MG63 (cell line): ENCODE data around the gene SLCO3A1. TPM values are rescaled to one million over a fixed set of nuclear protein-coding genes. Genes with fewer than 3 reads are reported as not detected.

Source experiments
- DNase-seq: peaks from one replicate; pipeline ENCODE4 v3.0.0-alpha.2; 2020
- H3K27me3 ChIP-seq: fragments of 250-450 bp; sonication (Bioruptor Pico); 2 replicates; pipeline ENCODE4 v1.5.1; 2020; ENCODE audit warnings: mild to moderate bottlenecking, moderate library complexity
- H3K36me3 ChIP-seq: fragments of 250-450 bp; sonication (Bioruptor Pico); 2 replicates; pipeline ENCODE4 v1.5.1; 2020; ENCODE audit warnings: mild to moderate bottlenecking, moderate library complexity
- H3K4me3 ChIP-seq: fragments of 250-450 bp; sonication (Bioruptor Pico); 2 replicates; pipeline ENCODE4 v1.5.1; 2020; ENCODE audit warnings: mild to moderate bottlenecking, moderate library complexity
- H3K9me3 ChIP-seq: fragments of 250-450 bp; sonication (Bioruptor Pico); 2 replicates; pipeline ENCODE4 v1.5.1; 2020; ENCODE audit warnings: mild to moderate bottlenecking, moderate library complexity
- total RNA-seq: library from RNA; depleted of rRNA; stranded (reverse); fragments of >200 nt; shearing (Covaris generic); gene quantifications from 2 replicates; pipeline ENCODE4 v1.2.3, GENCODE V29; 2014; ENCODE audit warnings: low replicate concordance

Gene SLCO3A1
- total RNA-seq, 1 experiment from 2014 or later = 37.4 TPM

DNA sequence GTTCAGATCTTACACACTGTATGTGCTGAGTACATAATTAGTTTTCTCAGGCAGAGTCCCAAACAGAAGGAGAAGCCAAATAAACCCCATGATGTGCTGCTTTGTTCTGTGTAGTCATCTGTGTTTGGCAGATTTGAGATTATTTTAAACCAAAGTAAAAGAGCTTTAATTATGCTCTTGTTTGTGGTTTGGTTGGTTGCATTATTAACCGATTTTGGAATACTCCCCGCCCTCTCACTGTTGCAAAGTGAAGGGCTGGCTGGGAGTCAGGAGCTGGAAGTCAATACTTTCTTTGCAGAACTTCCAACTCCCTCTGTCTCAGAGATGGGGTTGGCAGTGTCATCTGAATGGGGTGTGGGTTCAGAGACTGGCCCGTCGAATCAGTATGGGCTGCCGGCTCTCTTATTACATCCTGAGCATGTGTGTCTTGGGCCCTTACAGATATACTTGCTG, 34.4 kb downstream of the SLCO3A1 start:
- H3K36me3 ChIP-seq = peaks cover 2% of the 10 kb centered on the region; the same call in 1 of the 2 replicates
- H3K4me3 ChIP-seq = no peak overlapping the region
- DNase-seq = peak; percentile 77
- H3K9me3 ChIP-seq = peaks cover 2% of the 10 kb centered on the region; the same call in 1 of the 2 replicates
- no peaks in the 10 kb centered on the region for H3K27me3 ChIP-seq

DNA sequence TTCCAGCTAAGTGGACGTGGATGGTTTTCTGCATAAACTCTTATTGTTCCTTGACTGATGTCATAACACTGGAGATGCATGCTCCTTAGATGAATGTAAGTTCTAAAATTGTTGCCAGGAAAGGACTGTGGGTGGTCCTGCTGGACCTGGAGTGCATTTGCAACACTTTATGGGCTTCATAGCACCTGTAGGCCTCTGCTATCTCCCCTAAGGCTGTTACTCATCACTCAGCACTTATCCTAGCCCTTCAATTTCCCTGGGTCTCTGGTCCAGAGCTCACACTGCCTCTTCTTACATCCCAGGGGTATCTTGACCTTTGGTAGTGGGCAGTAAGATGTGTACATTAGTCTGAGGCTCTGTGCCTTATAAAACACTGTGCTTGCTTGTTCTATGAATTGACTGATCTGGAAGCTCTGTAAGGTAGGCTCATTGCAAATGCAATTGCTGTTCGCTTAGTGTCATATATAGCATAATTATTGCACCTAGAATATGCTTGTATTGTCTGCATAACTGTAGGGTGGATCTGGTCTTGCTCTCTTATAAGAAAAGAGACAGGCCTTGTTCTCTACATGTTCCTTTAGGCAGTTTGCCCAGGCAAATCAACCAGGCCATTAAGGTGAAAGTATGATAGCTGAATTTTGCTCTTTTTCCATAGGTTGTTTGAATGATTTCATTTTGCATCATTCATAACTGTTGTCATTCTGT, 35.8 kb downstream of the SLCO3A1 start:
- H3K27me3 ChIP-seq = no peaks in the 10 kb centered on the region
- H3K9me3 ChIP-seq = peaks cover 4% of the 10 kb centered on the region; the same call in 1 of the 2 replicates
- H3K4me3 ChIP-seq = no peak overlapping the region
- no peak for DNase-seq
- H3K36me3 ChIP-seq = peaks cover 3% of the 10 kb centered on the region; the same call in 1 of the 2 replicates

DNA sequence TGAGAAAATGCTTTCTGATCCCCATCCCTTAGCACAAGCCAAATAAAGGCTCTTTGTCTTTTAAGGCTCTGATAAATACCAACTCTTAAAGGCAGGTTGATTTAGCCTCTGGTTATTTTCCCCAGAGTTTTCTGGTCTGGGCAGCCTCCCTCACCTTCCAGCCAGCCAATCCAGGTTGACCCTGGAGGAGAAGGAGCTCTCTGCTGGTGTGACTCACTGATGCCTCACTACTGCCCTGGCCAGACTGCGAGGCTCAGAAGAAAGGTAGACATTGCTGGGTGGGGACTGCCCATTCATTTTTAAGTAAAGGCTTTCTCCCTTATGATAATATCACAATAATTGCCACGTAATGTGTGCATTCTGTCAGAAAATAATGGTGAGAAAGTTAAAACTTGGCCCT, 37.1 kb downstream of the SLCO3A1 start:
- DNase-seq = peak; percentile 85
- Histone ChIP-seq H3K9me3 (peaks cover 4% of the 10 kb centered on the region; the same call in 1 of the 2 replicates), H3K27me3 (no peaks in the 10 kb centered on the region), H3K4me3 (no peak overlapping the region), H3K36me3 (peaks cover 3% of the 10 kb centered on the region; the same call in 1 of the 2 replicates)

DNA sequence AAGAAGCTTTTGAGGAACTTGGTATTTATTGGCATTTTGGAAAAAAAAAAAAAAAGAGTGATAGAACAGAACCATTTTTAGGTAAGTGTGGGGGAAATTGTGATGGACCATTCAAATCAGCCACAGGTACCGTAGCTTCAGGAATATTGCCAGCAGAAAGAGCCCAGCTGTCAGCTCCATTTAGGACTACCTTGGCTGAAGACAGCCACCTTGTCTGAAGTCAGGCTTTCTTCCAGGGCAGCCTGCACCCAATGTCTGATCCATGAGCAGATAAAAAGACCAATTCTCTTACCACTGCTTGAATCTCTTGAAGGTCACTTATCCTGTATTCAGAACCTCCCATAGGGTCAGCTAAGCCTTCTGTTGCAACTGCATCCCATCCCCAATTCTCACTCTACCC, 37.6 kb downstream of the SLCO3A1 start:
- DNase-seq = no peak
- Histone ChIP-seq H3K4me3 (no peak overlapping the region), H3K9me3 (peaks cover 4% of the 10 kb centered on the region; the same call in 1 of the 2 replicates), H3K36me3 (peaks cover 3% of the 10 kb centered on the region; the same call in 1 of the 2 replicates), H3K27me3 (no peaks in the 10 kb centered on the region)

DNA sequence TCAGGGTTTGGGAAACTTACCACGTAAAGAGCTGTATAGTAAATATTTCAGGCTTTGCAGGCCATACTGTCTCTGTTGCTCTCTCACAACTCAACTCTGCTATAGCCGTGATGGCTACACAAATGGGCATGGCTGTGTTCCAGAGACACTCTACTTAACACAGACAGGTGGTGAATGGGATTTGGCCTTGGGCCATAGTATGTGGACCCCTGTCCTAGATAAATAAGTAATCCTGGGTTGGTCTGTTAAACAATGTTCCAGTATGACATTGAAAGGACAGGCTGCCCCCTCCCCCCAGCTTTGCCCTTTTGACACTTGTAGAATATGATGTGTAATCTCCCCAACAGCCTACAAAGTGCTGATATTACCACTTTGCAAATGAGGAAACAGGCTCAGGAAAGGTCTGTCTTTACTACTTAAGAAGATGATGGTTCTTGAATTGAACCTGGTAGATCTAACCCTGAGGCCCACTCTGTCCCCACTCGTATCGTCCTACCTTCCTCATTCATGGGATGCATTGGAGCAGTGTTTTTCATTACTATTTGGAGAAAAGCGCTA, 38.4 kb downstream of the SLCO3A1 start:
- peaks cover 4% of the 10 kb centered on the region; the same call in 1 of the 2 replicates for H3K9me3 ChIP-seq
- peaks cover 3% of the 10 kb centered on the region; the same call in 1 of the 2 replicates for H3K36me3 ChIP-seq
- no peak overlapping the region for H3K4me3 ChIP-seq
- H3K27me3 ChIP-seq = no peaks in the 10 kb centered on the region
- no peak for DNase-seq

DNA sequence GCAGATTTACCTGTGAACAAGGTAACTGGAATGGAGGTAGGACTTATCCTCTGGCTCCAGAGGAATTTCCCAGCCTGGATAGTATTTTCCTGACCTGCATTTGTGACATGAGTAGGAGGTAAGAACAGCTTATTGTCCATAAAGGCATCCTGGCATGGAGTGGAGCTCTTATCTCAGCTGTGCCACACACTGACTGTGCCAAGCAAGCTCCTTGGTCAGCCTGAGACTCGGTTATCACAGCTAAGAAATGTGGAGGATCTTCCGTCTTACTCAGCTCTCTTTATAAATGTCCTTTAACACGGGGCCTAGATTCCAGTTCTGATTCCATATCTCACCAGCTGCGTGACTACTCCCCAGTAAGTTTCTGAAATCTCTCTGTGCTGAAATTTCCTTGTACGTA, 38.9 kb downstream of the SLCO3A1 start:
- peaks cover 3% of the 10 kb centered on the region; the same call in 1 of the 2 replicates for H3K36me3 ChIP-seq
- DNase-seq = no peak
- H3K27me3 ChIP-seq = no peaks in the 10 kb centered on the region
- H3K4me3 ChIP-seq = no peak overlapping the region
- H3K9me3 ChIP-seq = peaks cover 4% of the 10 kb centered on the region; the same call in 1 of the 2 replicates

DNA sequence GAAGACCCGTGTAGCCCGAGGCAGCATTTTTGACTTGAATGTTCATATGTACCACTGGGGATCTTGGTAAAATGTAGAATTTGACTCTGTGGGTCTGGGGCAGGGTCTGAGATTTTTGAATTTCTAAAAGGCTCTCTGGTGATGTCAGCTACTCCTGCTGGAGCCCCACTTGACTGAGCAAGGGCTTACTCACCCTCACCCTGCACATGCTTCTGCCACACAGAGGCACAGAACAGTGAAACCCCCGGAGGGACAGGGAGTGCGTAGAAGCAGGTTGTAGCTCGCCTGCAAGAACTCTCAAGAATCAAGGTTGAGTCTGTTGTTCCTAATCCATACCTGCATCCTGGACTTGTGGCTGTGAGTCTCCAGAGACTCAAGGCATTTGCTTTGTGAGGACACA, 41.1 kb downstream of the SLCO3A1 start:
- no peak for DNase-seq
- Histone ChIP-seq H3K4me3 (no peak overlapping the region), H3K27me3 (no peaks in the 10 kb centered on the region), H3K9me3 (peaks cover 4% of the 10 kb centered on the region; the same call in 1 of the 2 replicates), H3K36me3 (peaks cover 3% of the 10 kb centered on the region; the same call in 1 of the 2 replicates)

DNA sequence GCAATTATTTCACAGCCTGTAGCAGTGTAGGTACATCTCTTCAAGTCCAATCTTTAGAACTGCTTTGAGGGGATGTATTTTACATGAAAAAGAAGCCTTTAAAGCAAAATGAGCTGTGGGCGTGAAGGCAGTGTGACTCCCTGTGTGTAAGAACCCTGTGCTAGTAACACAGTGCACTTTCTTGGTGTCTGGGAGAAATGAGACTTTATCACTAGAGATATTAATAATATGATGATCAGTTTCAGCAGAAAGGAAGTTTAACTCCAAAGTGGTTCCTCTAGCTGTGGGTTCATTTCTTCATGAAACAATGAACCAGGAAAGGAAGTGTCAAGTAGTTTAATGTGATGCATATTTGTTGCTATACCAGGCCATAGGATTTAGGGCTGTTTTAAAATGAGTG, 41.5 kb downstream of the SLCO3A1 start:
- no peak for DNase-seq
- Histone ChIP-seq H3K9me3 (peaks cover 4% of the 10 kb centered on the region; the same call in 1 of the 2 replicates), H3K4me3 (no peak overlapping the region)

DNA sequence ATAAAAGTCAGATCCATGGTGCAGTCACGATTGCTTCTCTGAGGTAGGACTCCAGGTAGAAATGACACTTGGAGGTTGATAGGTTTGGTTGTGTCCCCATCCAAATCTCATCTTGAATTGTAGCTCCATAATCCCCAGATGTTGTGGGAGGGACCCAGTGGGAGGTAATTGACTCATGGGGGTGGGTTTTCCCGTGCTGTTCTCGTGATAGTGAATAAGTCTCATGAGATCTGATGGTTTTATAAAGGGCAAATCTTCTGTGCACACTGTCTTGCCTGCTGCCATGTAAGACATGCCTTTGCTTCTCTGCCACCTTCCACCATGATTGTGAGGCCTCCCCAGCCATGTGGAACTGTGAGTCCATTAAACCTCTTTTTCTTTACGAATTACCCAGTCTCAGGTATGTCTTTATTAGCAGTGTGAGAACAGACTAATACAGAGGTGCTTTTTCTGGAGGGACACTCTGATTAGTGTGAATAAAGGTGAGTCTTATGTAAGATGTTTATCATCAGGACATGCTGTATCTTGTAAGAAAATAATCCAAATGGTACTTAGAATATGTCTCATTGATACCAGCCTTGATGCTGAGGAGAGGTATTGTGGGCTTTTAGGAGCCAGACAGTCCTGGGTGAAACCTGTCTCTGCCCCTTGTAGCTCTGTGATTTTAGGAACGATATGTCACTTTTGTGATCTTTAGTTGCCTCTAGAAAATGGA, 43.0 kb downstream of the SLCO3A1 start:
- no peak overlapping the region for H3K4me3 ChIP-seq
- H3K27me3 ChIP-seq = no peaks in the 10 kb centered on the region
- peaks cover 4% of the 10 kb centered on the region; the same call in 1 of the 2 replicates for H3K9me3 ChIP-seq
- peaks cover 3% of the 10 kb centered on the region; the same call in 1 of the 2 replicates for H3K36me3 ChIP-seq
- no peak for DNase-seq

More for the DNA sequence above, 41.5 kb downstream of the SLCO3A1 start:
- H3K27me3 ChIP-seq = no peaks in the 10 kb centered on the region
- H3K36me3 ChIP-seq = peaks cover 3% of the 10 kb centered on the region; the same call in 1 of the 2 replicates

DNA sequence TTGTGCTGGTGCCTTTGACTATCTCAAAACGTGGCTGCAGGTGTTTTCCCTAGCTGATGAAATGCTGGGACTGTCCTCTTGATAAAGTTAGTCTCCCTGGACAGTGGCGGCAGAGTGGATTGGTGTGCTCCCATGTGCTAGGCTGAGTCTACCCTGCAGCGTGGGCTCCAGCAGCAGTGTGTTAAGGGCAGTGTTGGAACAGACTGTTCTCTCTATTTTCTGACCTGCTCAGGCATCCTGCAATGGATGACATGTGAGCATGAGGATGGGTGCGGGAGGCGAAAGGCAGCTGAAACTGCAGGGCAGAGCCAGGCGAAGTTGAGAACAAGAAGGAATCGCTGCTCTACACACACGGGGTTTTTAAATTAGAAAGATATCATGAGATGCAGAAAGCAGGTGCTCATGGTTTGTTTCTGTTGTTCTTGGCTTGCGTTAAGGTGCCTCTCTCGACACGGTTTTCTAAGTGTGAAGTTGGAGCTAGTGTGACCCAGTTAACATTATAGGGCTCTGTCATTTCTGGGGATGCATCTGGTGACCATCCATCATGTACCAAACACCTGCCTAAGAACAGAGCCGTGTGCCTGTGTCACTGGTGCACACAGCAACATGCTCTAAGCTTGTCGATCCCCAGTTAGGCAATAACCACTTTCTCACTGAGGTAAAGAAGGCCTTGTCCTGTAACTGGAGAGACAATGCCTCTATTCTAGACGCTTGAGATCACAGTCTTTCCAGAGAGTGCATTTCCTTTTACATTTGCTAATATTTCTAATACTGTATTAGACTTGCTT, 44.3 kb downstream of the SLCO3A1 start:
- H3K36me3 ChIP-seq = peaks cover 3% of the 10 kb centered on the region; the same call in 1 of the 2 replicates
- H3K4me3 ChIP-seq = no peak overlapping the region
- DNase-seq = no peak
- no peaks in the 10 kb centered on the region for H3K27me3 ChIP-seq
- peaks cover 4% of the 10 kb centered on the region; the same call in 1 of the 2 replicates for H3K9me3 ChIP-seq

DNA sequence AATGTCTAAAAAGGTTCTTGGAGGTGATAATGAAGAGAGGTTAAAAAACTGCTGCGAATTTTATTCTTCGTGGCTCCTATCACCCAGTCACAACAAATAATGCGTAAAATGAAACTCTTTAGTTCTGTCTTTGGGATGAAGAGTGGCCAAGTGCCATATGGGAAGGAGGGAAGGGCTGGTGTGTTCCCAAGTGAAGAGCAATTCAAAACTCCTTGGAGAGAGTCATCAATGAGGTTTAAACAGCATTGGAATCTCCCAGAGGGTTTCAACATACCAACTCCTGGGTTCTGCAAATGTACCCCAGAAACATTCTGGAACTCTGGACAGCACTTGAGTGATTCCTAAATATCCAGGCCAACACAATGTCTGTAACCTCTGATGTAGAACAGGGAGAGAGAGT, 45.3 kb downstream of the SLCO3A1 start:
- H3K27me3 ChIP-seq = no peaks in the 10 kb centered on the region
- H3K9me3 ChIP-seq = no peaks in the 10 kb centered on the region
- H3K36me3 ChIP-seq = no peaks in the 10 kb centered on the region
- H3K4me3 ChIP-seq = no peak overlapping the region
- DNase-seq = no peak

DNA sequence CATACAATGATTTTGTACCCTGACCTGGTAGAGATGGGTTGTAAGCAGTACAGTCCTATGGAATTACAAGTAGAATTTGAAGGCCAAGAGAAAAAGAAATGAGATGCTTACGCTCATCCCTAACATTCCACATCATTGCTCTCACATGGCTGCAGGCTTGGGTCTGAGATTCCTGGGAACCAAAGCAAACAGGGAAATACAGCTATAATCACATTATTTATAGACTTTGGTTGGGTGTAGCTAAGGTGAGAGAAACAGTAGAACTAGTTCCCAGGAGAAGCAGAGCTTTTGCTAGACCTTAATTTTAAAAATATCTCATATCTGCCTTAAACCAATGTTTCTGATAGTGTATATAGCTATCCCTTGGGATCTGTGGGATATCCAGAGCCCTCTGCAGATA, 51.4 kb downstream of the SLCO3A1 start:
- no peak for DNase-seq
- H3K4me3 ChIP-seq = no peak overlapping the region
- H3K36me3 ChIP-seq = no peaks in the 10 kb centered on the region
- H3K27me3 ChIP-seq = no peaks in the 10 kb centered on the region
- H3K9me3 ChIP-seq = no peaks in the 10 kb centered on the region

DNA sequence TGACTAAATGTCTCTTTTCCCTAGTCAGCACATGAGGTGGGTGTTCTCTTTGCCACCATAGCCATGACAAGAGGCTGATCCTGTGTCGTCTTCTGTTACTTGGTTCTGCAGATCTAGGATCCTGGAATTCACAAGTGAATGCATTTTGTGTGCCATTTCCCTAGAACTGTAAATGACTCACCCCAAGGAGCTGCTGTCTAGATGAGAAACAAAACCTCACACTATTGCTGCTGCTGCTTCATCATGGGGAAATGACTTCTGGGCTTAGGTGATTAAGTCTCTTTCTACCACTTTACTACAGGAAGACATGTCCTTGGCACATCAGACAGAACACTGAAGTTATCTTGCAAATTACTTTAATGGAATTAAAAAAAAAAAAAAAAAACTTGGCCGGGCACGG, 54.9 kb downstream of the SLCO3A1 start:
- H3K4me3 ChIP-seq = no peak overlapping the region
- no peak for DNase-seq

DNA sequence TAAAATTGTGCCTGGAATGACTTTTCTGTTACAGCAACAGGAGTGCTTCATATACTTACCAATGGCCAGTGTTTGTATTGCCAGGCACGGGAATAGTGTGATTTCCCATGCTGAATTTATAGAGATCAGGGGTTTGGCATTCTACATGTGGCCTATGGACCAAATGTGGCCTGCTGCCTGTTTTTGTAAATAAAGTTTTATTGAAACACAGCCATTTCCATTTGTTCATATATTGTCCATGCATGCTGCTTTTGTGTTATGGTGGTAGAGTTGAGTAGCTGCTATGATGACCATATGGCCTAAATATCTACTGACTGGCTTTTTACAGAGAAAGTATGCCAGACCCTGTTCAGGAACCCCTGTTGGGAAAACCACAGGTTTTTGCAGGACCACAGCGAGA, 55.6 kb downstream of the SLCO3A1 start:
- Histone ChIP-seq H3K4me3 (no peak overlapping the region), H3K36me3 (no peaks in the 10 kb centered on the region), H3K9me3 (no peaks in the 10 kb centered on the region), H3K27me3 (no peaks in the 10 kb centered on the region)
- DNase-seq = no peak

More for the DNA sequence above, 54.9 kb downstream of the SLCO3A1 start:
- Histone ChIP-seq H3K36me3 (no peaks in the 10 kb centered on the region), H3K27me3 (no peaks in the 10 kb centered on the region), H3K9me3 (no peaks in the 10 kb centered on the region)

DNA sequence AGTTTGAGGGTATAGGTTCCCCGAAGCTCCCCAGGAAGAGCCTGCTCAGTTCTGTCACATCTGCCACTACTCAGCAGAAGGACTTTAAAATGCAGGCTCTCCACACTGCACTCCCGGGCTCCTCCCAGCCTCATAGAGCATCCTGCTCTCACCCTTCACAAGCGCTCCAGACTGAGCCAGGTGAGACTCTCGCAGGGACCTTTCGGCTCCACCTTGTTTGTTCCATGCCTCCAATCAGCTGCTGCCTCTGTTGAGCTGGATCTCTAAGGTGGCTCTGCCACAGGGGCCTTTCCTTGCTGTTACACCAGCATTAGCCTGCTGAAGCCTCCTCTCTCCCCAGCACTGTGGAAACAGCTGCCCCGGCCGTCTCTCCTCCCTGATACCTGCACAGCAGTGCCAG, 56.1 kb downstream of the SLCO3A1 start:
- no peaks in the 10 kb centered on the region for H3K36me3 ChIP-seq
- no peak for DNase-seq
- no peaks in the 10 kb centered on the region for H3K27me3 ChIP-seq
- no peaks in the 10 kb centered on the region for H3K9me3 ChIP-seq
- no peak overlapping the region for H3K4me3 ChIP-seq

DNA sequence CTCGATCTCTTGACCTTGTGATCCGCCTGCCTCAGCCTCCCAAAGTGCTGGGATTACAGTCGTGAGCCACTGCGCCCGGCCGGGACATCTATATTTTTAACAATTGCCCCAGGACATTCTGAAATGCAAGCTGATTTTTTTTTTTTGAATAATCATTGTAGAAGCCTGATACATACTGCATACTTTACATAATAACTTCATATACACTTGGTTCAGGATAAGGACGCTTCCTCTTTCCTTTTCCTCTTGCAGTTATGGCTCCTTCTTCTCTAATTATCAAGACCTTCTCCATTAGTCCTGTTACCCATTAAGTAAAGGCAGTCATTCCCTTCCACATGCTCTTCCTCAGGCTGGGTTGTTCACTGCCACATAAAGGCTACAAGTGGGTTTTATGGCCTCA, 58.3 kb downstream of the SLCO3A1 start:
- peaks cover 3% of the 10 kb centered on the region; the same call in 1 of the 2 replicates for H3K36me3 ChIP-seq
- no peaks in the 10 kb centered on the region for H3K9me3 ChIP-seq
- H3K27me3 ChIP-seq = no peaks in the 10 kb centered on the region
- no peak for DNase-seq
- no peak overlapping the region for H3K4me3 ChIP-seq
